HG03432 (cell line): ENCODE results near the gene DLEC1.

Experiments used
- ATAC-seq: cut with Tn5 transposase; IDR thresholded peaks from one replicate; pipeline ENCODE4 v1.9.1; 2021; ENCODE audit warnings: mild to moderate bottlenecking, moderate library complexity; ENCODE audit not compliant: unreplicated experiment

DLEC1 gene, protein sequence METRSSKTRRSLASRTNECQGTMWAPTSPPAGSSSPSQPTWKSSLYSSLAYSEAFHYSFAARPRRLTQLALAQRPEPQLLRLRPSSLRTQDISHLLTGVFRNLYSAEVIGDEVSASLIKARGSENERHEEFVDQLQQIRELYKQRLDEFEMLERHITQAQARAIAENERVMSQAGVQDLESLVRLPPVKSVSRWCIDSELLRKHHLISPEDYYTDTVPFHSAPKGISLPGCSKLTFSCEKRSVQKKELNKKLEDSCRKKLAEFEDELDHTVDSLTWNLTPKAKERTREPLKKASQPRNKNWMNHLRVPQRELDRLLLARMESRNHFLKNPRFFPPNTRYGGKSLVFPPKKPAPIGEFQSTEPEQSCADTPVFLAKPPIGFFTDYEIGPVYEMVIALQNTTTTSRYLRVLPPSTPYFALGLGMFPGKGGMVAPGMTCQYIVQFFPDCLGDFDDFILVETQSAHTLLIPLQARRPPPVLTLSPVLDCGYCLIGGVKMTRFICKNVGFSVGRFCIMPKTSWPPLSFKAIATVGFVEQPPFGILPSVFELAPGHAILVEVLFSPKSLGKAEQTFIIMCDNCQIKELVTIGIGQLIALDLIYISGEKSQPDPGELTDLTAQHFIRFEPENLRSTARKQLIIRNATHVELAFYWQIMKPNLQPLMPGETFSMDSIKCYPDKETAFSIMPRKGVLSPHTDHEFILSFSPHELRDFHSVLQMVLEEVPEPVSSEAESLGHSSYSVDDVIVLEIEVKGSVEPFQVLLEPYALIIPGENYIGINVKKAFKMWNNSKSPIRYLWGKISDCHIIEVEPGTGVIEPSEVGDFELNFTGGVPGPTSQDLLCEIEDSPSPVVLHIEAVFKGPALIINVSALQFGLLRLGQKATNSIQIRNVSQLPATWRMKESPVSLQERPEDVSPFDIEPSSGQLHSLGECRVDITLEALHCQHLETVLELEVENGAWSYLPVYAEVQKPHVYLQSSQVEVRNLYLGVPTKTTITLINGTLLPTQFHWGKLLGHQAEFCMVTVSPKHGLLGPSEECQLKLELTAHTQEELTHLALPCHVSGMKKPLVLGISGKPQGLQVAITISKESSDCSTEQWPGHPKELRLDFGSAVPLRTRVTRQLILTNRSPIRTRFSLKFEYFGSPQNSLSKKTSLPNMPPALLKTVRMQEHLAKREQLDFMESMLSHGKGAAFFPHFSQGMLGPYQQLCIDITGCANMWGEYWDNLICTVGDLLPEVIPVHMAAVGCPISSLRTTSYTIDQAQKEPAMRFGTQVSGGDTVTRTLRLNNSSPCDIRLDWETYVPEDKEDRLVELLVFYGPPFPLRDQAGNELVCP (N-terminal part only)

GRCh38 chr3:38039101-38039898 is at the start of gene DLEC1:
Gene DLEC1 (plus strand): TSS chr3:38039208. CDS start chr3:38039226, 18 bp downstream.
- ATAC-seq = peak; percentile 93

- ATAC-seq = no peak
Measured at GRCh38 chr3:37989821-37990480, 49.1 kb upstream of the DLEC1 start.

- no peak for ATAC-seq
Measured at GRCh38 chr3:37990527-37990926, 48.5 kb upstream of the DLEC1 start, which contains the start of gene VILL. Gene VILL (plus strand): TSS chr3:37990786. CDS start chr3:37993673, 2,887 bp downstream.

DNA sequence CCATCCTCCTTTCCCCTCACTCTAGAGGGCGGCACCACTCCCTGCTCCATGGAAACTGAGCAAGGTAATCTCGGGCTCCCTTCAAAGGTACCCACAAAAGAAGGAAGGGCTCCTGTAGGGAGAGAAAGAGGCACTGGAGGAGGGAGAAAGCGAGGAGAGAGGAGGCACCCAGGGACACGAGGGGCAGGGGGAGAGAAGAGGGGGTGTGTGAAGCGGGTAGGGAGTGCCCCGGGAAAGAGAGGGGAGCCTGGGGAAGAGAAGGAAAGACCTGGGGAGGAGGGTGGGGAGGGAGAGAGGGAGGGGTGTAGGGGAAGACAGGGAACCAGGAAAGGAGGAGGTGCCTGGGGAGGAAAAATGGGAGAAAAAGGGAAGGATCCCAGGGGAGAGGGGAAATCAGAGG is 47.9 kb upstream of the DLEC1 start:
- ATAC-seq = no peak

GRCh38 chr3:37991823-37992222 is 47.2 kb upstream of the DLEC1 start:
- no peak for ATAC-seq

- ATAC-seq = no peak
Measured at GRCh38 chr3:37992271-37993066, 46.5 kb upstream of the DLEC1 start.

- no peak for ATAC-seq
Measured at GRCh38 chr3:37993067-37993455, 45.9 kb upstream of the DLEC1 start.

DNA sequence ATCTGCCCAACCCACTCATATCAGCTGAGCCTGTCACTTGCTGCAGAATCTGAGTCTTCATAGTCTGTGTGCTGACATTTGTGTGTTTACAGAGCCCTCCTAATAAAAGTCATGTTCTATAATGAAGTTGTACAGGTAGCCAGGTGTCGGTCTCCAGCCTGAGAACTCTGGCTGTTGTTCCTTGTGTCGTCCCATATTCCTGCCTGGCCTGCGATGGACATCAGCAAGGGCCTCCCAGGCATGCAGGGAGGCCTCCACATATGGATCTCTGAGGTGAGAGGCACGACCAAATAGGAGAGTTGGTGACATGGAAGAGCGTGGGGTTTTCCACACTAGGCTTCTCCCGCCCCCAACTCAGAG is 45.6 kb upstream of the DLEC1 start:
- no peak for ATAC-seq

- peak; percentile 72 for ATAC-seq
Measured at GRCh38 chr3:37993820-37994638, 45.0 kb upstream of the DLEC1 start.

- no peak for ATAC-seq
Measured at GRCh38 chr3:37994639-37994972, 44.4 kb upstream of the DLEC1 start.

DNA sequence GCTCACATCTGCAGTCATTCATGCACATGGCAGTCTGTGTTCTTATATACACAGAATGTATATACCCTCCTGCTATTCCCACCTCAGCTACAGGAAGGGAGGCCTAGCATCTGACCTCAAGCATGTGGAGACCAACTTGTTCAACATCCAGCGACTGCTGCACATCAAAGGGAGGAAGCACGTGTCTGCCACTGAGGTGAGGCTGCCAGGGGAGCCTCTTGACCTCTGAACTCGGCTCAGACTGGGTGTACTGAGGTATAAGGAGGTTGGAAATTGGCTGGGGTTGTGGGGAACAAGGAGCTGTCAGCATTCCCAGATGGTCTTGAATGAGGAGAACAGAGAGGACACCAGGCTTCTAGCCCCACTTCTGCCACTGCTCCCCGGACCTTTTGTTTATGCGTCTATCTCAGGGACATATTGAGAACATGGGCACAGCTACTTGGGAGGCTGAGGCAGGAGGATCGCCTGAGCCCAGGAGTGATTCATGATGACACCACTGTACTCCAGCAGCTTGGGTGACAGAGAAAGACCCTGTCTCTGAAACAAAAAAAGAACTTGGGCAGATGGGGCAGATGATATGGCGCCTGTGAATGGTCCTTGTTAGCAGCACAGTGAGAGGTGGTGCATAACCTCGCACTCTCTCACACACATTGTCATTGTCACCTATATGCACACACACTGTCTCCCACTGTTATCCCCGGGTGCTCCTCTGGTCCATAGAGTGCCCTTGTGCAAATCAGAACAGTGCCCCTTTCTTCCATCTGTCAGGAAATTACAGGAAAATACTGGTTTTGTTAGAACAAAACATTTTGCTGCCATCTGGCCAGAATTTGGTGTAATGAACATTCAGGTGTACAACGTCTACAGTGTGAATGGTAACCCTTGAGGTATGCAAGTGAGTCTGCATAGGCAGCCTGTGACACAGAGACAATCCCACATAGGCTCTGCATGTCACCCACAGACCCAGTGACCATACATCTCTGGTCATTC is 43.1 kb upstream of the DLEC1 start:
- ATAC-seq = no peak

GRCh38 chr3:37996785-37997301 is 42.2 kb upstream of the DLEC1 start:
- ATAC-seq = peak; percentile 53

DNA sequence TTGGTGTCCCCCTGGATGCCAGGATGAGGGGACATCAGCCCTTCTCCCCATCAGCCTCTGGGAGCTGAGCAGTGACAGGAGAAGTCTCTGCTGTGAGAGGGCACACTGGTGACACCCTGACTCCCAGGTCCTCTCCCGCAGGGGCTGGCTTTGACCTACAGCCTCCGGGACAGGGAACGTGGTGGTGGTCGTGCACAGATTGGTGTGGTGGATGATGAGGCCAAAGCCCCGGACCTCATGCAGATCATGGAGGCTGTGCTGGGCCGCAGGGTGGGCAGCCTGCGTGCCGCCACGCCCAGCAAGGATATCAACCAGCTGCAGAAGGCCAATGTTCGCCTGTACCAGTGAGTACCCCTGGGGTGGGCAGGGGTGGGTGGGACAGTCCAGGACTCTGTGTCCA is 41.7 kb upstream of the DLEC1 start:
- ATAC-seq = no peak

GRCh38 chr3:37997791-37998370 is 41.1 kb upstream of the DLEC1 start:
- no peak for ATAC-seq

DNA sequence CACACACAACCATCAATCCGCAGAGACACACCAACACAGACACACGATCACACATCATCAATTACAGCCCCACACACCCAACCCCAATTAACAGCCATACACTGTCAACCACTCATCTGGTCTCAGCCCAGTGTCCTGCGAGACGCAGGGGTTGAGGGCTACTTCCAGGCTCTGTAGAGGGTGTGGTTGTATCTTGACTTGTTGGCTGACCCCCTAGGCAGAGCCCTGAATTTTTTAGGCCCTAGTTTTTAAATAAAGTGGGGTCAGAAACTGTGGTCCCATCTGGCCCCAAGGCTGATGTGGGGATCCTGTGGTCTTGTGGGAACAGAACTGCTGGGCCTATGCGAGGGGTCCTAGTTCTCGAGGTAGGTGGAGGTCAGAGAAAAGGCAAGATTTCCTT is 39.2 kb upstream of the DLEC1 start:
- no peak for ATAC-seq

GRCh38 chr3:38000242-38000916 is 38.6 kb upstream of the DLEC1 start:
- ATAC-seq = no peak
